K562 (cell line): ENCODE measurements around the gene SPTLC3.

Experiments used
- CEBPB ChIP-seq: fragments of 450-650 bp; IDR thresholded peaks from 2 replicates; pipeline ENCODE4 v1.6.1; 2016; ENCODE audit warnings: missing genetic modification characterization, missing compliant biosample characterization
- CTCF ChIP-seq, 3 experiments: IDR thresholded peaks in 2 of 3; conservative IDR thresholded peaks in 1 of 3; 2 replicates each; pipeline ENCODE4 v1.5.1; 2011 to 2012; ENCODE audit warnings: low read length in 3 of 3, mild to moderate bottlenecking in 3 of 3, control low read depth in 2 of 3, improper control_type of control experiment in 1 of 3, inconsistent platforms in 1 of 3, low read depth in 1 of 3, mixed read lengths in 1 of 3, moderate library complexity in 1 of 3; ENCODE audit not compliant: insufficient read depth in 2 of 3
- MAFF ChIP-seq: IDR thresholded peaks from 2 replicates; pipeline ENCODE4 v1.6.1; 2012; ENCODE audit warnings: low read length, improper control_type of control experiment
- POLR2AphosphoS5 ChIP-seq: IDR thresholded peaks from 2 replicates; pipeline ENCODE4 v1.6.1; 2011; ENCODE audit warnings: mild to moderate bottlenecking, low read depth, low read length, moderate library complexity; ENCODE audit not compliant: control insufficient read depth, insufficient read depth
- RFX7 ChIP-seq: fragments of 250-450 bp; sonication (Bioruptor Pico); IDR thresholded peaks from 2 replicates; pipeline ENCODE4 v1.5.1; 2021; ENCODE audit warnings: mild to moderate bottlenecking
- SMARCB1 ChIP-seq: IDR thresholded peaks from 2 replicates; pipeline ENCODE4 v1.6.1; 2011; ENCODE audit warnings: improper control_type of control experiment, low read depth; ENCODE audit not compliant: insufficient read length
- TAF1 ChIP-seq: IDR thresholded peaks from 2 replicates; pipeline ENCODE4 v1.6.1; 2011; ENCODE audit warnings: mild to moderate bottlenecking, low read length, moderate library complexity; ENCODE audit not compliant: insufficient read depth, control insufficient read depth, severe bottlenecking; ENCODE audit errors: extremely low read depth
- ZFP30 ChIP-seq: fragments of 250-450 bp; sonication (Bioruptor Pico); IDR thresholded peaks from 2 replicates; pipeline ENCODE4 v1.8.0; 2022; ENCODE audit warnings: moderate library complexity, mild to moderate bottlenecking, inconsistent platforms, borderline replicate concordance
- ZNF561 ChIP-seq: fragments of 450-650 bp; formaldehyde crosslinking; conservative IDR thresholded peaks from 2 replicates; pipeline ENCODE4 v1.4.0; 2020; ENCODE audit warnings: mild to moderate bottlenecking, moderate library complexity
- TF ChIP-seq, protein P1 (sequence below), 2 experiments: fragments of 450-650 bp; formaldehyde crosslinking in 1 of 2; IDR thresholded peaks; 2 replicates each; pipeline versions ENCODE4 v1.4.0 to v1.6.1; 2014 to 2020; ENCODE audit warnings: mild to moderate bottlenecking in 2 of 2, borderline replicate concordance in 1 of 2, low read depth in 1 of 2

DNA sequence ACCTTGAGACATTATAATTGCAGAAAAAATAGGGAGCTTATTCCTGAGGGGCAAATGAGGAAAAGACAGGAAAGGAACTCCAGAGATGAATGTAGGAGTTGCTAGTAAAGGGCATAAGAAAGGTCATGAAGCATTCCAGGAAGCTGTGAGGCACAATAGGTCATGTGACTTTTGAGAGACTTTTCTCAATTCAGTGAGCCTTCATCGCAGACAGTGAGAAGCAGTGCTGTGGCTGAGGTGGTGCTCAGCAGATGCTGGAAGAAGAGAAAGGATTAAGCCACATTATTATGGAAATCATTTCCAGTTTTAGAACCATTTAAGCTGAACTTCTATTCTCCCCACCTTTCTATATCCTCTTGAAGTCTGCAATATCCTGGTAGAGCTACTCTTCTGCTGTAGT is 4.1 kb downstream of the SPTLC3 start:
- TF ChIP-seq CEBPB (tag), result no peak
- no peak for TF ChIP-seq ZFP30 (CRISPR knock-in tag)
- no peak for TF ChIP-seq MAFF
- TF ChIP-seq TAF1, result no peak
- TF ChIP-seq, protein P1, sequence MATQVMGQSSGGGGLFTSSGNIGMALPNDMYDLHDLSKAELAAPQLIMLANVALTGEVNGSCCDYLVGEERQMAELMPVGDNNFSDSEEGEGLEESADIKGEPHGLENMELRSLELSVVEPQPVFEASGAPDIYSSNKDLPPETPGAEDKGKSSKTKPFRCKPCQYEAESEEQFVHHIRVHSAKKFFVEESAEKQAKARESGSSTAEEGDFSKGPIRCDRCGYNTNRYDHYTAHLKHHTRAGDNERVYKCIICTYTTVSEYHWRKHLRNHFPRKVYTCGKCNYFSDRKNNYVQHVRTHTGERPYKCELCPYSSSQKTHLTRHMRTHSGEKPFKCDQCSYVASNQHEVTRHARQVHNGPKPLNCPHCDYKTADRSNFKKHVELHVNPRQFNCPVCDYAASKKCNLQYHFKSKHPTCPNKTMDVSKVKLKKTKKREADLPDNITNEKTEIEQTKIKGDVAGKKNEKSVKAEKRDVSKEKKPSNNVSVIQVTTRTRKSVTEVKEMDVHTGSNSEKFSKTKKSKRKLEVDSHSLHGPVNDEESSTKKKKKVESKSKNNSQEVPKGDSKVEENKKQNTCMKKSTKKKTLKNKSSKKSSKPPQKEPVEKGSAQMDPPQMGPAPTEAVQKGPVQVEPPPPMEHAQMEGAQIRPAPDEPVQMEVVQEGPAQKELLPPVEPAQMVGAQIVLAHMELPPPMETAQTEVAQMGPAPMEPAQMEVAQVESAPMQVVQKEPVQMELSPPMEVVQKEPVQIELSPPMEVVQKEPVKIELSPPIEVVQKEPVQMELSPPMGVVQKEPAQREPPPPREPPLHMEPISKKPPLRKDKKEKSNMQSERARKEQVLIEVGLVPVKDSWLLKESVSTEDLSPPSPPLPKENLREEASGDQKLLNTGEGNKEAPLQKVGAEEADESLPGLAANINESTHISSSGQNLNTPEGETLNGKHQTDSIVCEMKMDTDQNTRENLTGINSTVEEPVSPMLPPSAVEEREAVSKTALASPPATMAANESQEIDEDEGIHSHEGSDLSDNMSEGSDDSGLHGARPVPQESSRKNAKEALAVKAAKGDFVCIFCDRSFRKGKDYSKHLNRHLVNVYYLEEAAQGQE (IDR thresholded peaks at IDR 0.05; ENCODE audit: borderline replicate concordance), result no peak
- TF ChIP-seq, protein P1 (CRISPR knock-in tag; IDR thresholded peaks at IDR 0.05; ENCODE audit: low read depth), result no peak
- no peak for TF ChIP-seq CTCF (IDR thresholded peaks at IDR 0.05 in 2 of 3, conservative IDR thresholded peaks at IDR 0.05 in 1 of 3; ENCODE audit: insufficient read depth in 2 of 3, low read depth in 1 of 3, low read length in 3 of 3)
- TF ChIP-seq RFX7 (CRISPR knock-in tag), result no peak
- TF ChIP-seq SMARCB1, result no peak
- no peak for TF ChIP-seq ZNF561 (CRISPR knock-in tag)
- no peak for TF ChIP-seq POLR2AphosphoS5
